PC-9 (cell line): ENCODE measurements around the gene GRIK3.

Source experiments
- CTCF ChIP-seq: fragments of 200-600 bp; sonication (generic); conservative IDR thresholded peaks from 2 replicates; pipeline ENCODE4 v1.6.1; 2017; ENCODE audit warnings: mixed run types, antibody characterized with exemption, mild to moderate bottlenecking, moderate library complexity
- EZH2 ChIP-seq: fragments of 200-600 bp; sonication (generic); IDR thresholded peaks from 2 replicates; pipeline ENCODE4 v1.8.0; 2017; ENCODE audit warnings: antibody characterized with exemption, low read depth

GRCh38 chr1:37016121-37016520 lies 18.2 kb downstream of the GRIK3 start:
- TF ChIP-seq CTCF (no peak), EZH2 (no peak)
